CD14-positive monocyte (primary cell): ENCODE measurements around the gene ASCC1. TPM values are rescaled to one million over a fixed set of nuclear protein-coding genes. Genes with fewer than 3 reads are reported as not detected.

Experiments
- DNase-seq, 3 donors: peaks; one replicate each; pipeline ENCODE4 v3.0.0-alpha.2; 2011 to 2022
- H2AFZ ChIP-seq: 2 replicates; pipeline ENCODE4 v1.6.0; 2012; ENCODE audit warnings: mild to moderate bottlenecking, low read depth, low read length, inconsistent platforms; ENCODE audit not compliant: insufficient read depth, poor library complexity, severe bottlenecking
- H3K27ac ChIP-seq, 2 donors: 1 replicate in 1 of 2; 2 replicates in 1 of 2; pipeline ENCODE4 v1.5.1; 2012 to 2013; ENCODE audit warnings: low read length in 2 of 2, control low read depth in 1 of 2, inconsistent platforms in 1 of 2, low read depth in 1 of 2, mild to moderate bottlenecking in 1 of 2
- H3K27me3 ChIP-seq, 2 donors: one replicate each; pipeline versions ENCODE4 v1.6.0 to v1.6.1; 2011 to 2013; ENCODE audit warnings: low read length in 2 of 2; ENCODE audit not compliant: control insufficient read depth in 2 of 2, insufficient read depth in 2 of 2
- H3K36me3 ChIP-seq, 2 donors: replicated peaks in 1 of 2; 1 replicate in 1 of 2; 2 replicates in 1 of 2; pipeline versions ENCODE4 v1.5.1 to v1.6.1; 2012 to 2013; ENCODE audit warnings: low read length in 2 of 2, control low read depth in 1 of 2, inconsistent platforms in 1 of 2, mild to moderate bottlenecking in 1 of 2; ENCODE audit not compliant: insufficient read depth in 2 of 2, control insufficient read depth in 1 of 2
- H3K4me1 ChIP-seq, 2 donors: 1 replicate in 1 of 2; 2 replicates in 1 of 2; pipeline versions ENCODE4 v1.5.1 to v1.6.1; 2012 to 2013; ENCODE audit warnings: low read length in 2 of 2, control low read depth in 1 of 2, inconsistent platforms in 1 of 2, mild to moderate bottlenecking in 1 of 2, moderate library complexity in 1 of 2; ENCODE audit not compliant: insufficient read depth in 2 of 2, control insufficient read depth in 1 of 2
- H3K4me2 ChIP-seq: replicated peaks from 2 replicates; pipeline ENCODE3; 2012; ENCODE audit warnings: low read length, moderate library complexity, mild to moderate bottlenecking; ENCODE audit not compliant: poor library complexity, severe bottlenecking; ENCODE audit errors: extremely low read depth
- H3K4me3 ChIP-seq, 3 experiments: fragments of 200-600 bp in 1 of 3; sonication (generic) in 1 of 3; replicated peaks in 1 of 3; 1 replicate in 2 of 3; 2 replicates in 1 of 3; pipeline ENCODE4 v1.5.1; 2011 to 2013; ENCODE audit warnings: low read length in 3 of 3, mild to moderate bottlenecking in 3 of 3, control low read depth in 2 of 3, low read depth in 2 of 3, inconsistent platforms in 1 of 3, moderate library complexity in 1 of 3
- H3K79me2 ChIP-seq: 2 replicates; pipeline ENCODE4 v1.6.0; 2012; ENCODE audit warnings: mild to moderate bottlenecking, control low read depth, inconsistent platforms, low read length, moderate library complexity; ENCODE audit not compliant: insufficient read depth
- H3K9ac ChIP-seq: 2 replicates; pipeline ENCODE4 v1.6.0; 2017; ENCODE audit warnings: low read length, mild to moderate bottlenecking; ENCODE audit not compliant: insufficient read depth, poor library complexity, severe bottlenecking
- H3K9me3 ChIP-seq, 2 donors: replicated peaks in 1 of 2; 1 replicate in 1 of 2; 2 replicates in 1 of 2; pipeline versions ENCODE4 v1.5.1 to v1.6.1; 2012 to 2013; ENCODE audit warnings: low read length in 2 of 2, control low read depth in 1 of 2; ENCODE audit not compliant: control insufficient read depth in 1 of 2, insufficient read depth in 1 of 2
- H4K20me1 ChIP-seq: 2 replicates; pipeline ENCODE4 v1.6.0; 2012; ENCODE audit warnings: mild to moderate bottlenecking, low read length, control low read depth, moderate library complexity; ENCODE audit not compliant: insufficient read depth
- H3K27ac Mint-ChIP-seq, 7 donors: one replicate each; pipeline ENCODE4 v1.8.0; 2020; ENCODE audit warnings: mild to moderate bottlenecking in 7 of 7, mixed read lengths in 7 of 7, moderate library complexity in 6 of 7, inconsistent platforms in 2 of 7
- H3K27me3 Mint-ChIP-seq, 3 donors: one replicate each; pipeline ENCODE4 v1.8.0; 2021 to 2022; ENCODE audit warnings: low read depth in 3 of 3, mild to moderate bottlenecking in 3 of 3, mixed read lengths in 3 of 3, moderate library complexity in 3 of 3, inconsistent platforms in 1 of 3
- H3K36me3 Mint-ChIP-seq, 2 donors: one replicate each; pipeline ENCODE4 v1.8.0; 2020; ENCODE audit warnings: mixed read lengths in 2 of 2, inconsistent platforms in 1 of 2, mild to moderate bottlenecking in 1 of 2
- H3K4me1 Mint-ChIP-seq: one replicate; pipeline ENCODE4 v1.8.0; 2020; ENCODE audit warnings: mild to moderate bottlenecking, mixed read lengths
- H3K4me3 Mint-ChIP-seq, 2 donors: one replicate each; pipeline ENCODE4 v1.8.0; 2020; ENCODE audit warnings: mild to moderate bottlenecking in 2 of 2, mixed read lengths in 2 of 2, moderate library complexity in 1 of 2
- H3K9me3 Mint-ChIP-seq, 7 donors: one replicate each; pipeline ENCODE4 v1.8.0; 2020 to 2022; ENCODE audit warnings: mixed read lengths in 7 of 7, mild to moderate bottlenecking in 6 of 7, moderate library complexity in 6 of 7, inconsistent platforms in 2 of 7
- CTCF ChIP-seq: fragments of 200-600 bp; IDR thresholded peaks from one replicate; pipeline ENCODE4 v1.8.0; 2022; ENCODE audit warnings: antibody characterized with exemption, mild to moderate bottlenecking
- WGBS: methylation state at CpG from one replicate; pipeline ENCODE4 v1.1.5; 2013; ENCODE audit warnings: missing lambda C conversion rate; ENCODE audit not compliant: insufficient coverage; 5-methylcytosine and 5-hydroxymethylcytosine counted together
- intact Hi-C, 2 donors: fragments of 100-400 bp; cut with micrococcal nuclease; formaldehyde crosslinking; loops; one replicate each; pipeline versions ENCODE4 v1.15.0 to v1.15.1; 2023
- polyA plus RNA-seq, 3 donors: library from polyadenylated mRNA; depleted of rRNA in 1 of 3; unstranded in 2 of 3; stranded (reverse) in 1 of 3; fragments of 300-500 nt in 2 of 3; fragments of >200 nt in 1 of 3; fragmentation: Illumina TruSeq in 2 of 3; gene quantifications; 1 replicate in 2 of 3; 2 replicates in 1 of 3; pipeline ENCODE4 v1.2.3, GENCODE V29; 2012 to 2021

The ASCC1 gene
- polyA plus RNA-seq, 3 donors: 8.2 to 20.9 (median 17.9) TPM

GRCh38 chr10:72258617-72259016 is 42.5 kb upstream of the ASCC1 start:
- H3K27me3 ChIP-seq: no peaks in the 10 kb centered on the region
- H4K20me1 ChIP-seq: no peaks in the 10 kb centered on the region
- no peak overlapping the region for H3K27ac ChIP-seq
- 100% methylated on average over 4 of the region's 4 CpGs for WGBS
- no peak overlapping the region for H3K4me2 ChIP-seq
- H3K4me3 ChIP-seq: no peak overlapping the region
- no peaks in the 10 kb centered on the region for H3K79me2 ChIP-seq
- peaks cover 54% of the 10 kb centered on the region for H3K4me1 Mint-ChIP-seq
- no peaks in the 10 kb centered on the region for H3K9me3 Mint-ChIP-seq
- peaks cover 56 to 61% of the 10 kb centered on the region in 2 donors for H3K4me1 ChIP-seq
- no peaks in the 10 kb centered on the region for H3K9me3 ChIP-seq
- H3K27me3 Mint-ChIP-seq: peaks cover 1 to 2% (median 2%) of the 10 kb centered on the region in 3 donors
- H3K36me3 ChIP-seq: no peaks in the 10 kb centered on the region
- H3K9ac ChIP-seq: no peak overlapping the region
- no peak overlapping the region for H3K4me3 Mint-ChIP-seq
- no peak overlapping the region for H2AFZ ChIP-seq
- peaks cover 0 to 2% of the 10 kb centered on the region in 2 donors for H3K36me3 Mint-ChIP-seq
- no peak for DNase-seq
- intact Hi-C loops: loop anchor here (5.0 kb wide), 3 partner anchors 34 to 79 kb away; partner anchors contain the start of genes ANAPC16 (in 1 of the 2) and ASCC1 (in 1 of the 2)
- H3K27ac Mint-ChIP-seq: peak overlapping the region in 2 of 7 donors; percentile 25 to 35
- TF ChIP-seq CTCF: no peak

GRCh38 chr10:72257051-72257892 is 41.2 kb upstream of the ASCC1 start:
- Mint-ChIP-seq H3K9me3 (no peaks in the 10 kb centered on the region), H3K4me1 (peaks cover 51% of the 10 kb centered on the region), H3K27me3 (peaks cover 1 to 2% (median 2%) of the 10 kb centered on the region in 3 donors), H3K27ac (peak overlapping the region; percentile 79 to 95 (median 90)), H3K4me3 (peak overlapping the region; percentile 31 to 76), H3K36me3 (peaks cover 0 to 2% of the 10 kb centered on the region in 2 donors)
- peak; percentile 86 to 97 (median 94) for DNase-seq
- no peak overlapping the region for H3K4me3 ChIP-seq
- TF ChIP-seq CTCF: no peak
- no peaks in the 10 kb centered on the region for H3K36me3 ChIP-seq
- no peak overlapping the region for H3K9ac ChIP-seq
- H3K4me2 ChIP-seq: peak overlapping the region; percentile 17
- no peaks in the 10 kb centered on the region for H3K27me3 ChIP-seq
- no peaks in the 10 kb centered on the region for H3K79me2 ChIP-seq
- H2AFZ ChIP-seq: no peak overlapping the region
- no peaks in the 10 kb centered on the region for H4K20me1 ChIP-seq
- peak overlapping the region; percentile 2 to 70 for H3K27ac ChIP-seq
- peaks cover 56 to 61% of the 10 kb centered on the region in 2 donors for H3K4me1 ChIP-seq
- intact Hi-C loops: loop anchor here (2.0 to 5.0 kb wide), 4 partner anchors 16 to 80 kb away; partner anchors contain the start of genes ANAPC16 (in 1 of the 2), ASCC1 (in 1 of the 2) and DDIT4 (in 1 of the 2)
- 0% methylated on average over 1 of the region's 8 CpGs for WGBS
- no peaks in the 10 kb centered on the region for H3K9me3 ChIP-seq
